ENCODE data around the gene SVBP. TPM values are rescaled to one million over a fixed set of nuclear protein-coding genes. Genes with fewer than 3 reads are reported as not detected.

Gene SVBP
- total and polyA plus RNA-seq, 2 donors (not counting 3 experiments of a cell fraction or from before 2014, with no cell fraction given), result 18.1 to 24.1 TPM

- TF ChIP-seq JUN (IDR thresholded peaks at IDR 0.05; ENCODE audit: borderline replicate concordance, insufficient read depth, insufficient read length, low read depth) (no peak), CTCF (IDR thresholded peaks at IDR 0.05; ENCODE audit: extremely low read depth in 1 of 2, insufficient read depth in 1 of 2, low read depth in 1 of 2, low read length in 2 of 2) (no peak), POLR2A (IDR thresholded peaks at IDR 0.05; ENCODE audit: low read depth, low read length) (peak; percentile 92), MAX (IDR thresholded peaks at IDR 0.05; ENCODE audit: insufficient read depth, insufficient read length) (no peak), POLR2AphosphoS5 (IDR thresholded peaks at IDR 0.05; ENCODE audit: insufficient read depth, low read depth, low read length) (peak; percentile 87), EZH2 (IDR thresholded peaks at IDR 0.05; ENCODE audit: borderline replicate concordance, low read depth, low read length, severe bottlenecking) (no peak)
- Histone ChIP-seq H2AFZ (ENCODE audit: low read depth, low read length) (peak within 1 kb of the TSS; percentile 83), H3K9ac (replicated peaks; ENCODE audit: extremely low read depth, insufficient read depth, low read length) (peak within 1 kb of the TSS; percentile 83), H3K4me2 (ENCODE audit: insufficient read depth, low read length) (peak within 1 kb of the TSS; percentile 95), H3K4me1 (ENCODE audit: control insufficient read depth, extremely low read depth, insufficient read depth, low read length) (peaks cover 20% of the 10 kb centered on the region), H3K27me3 (ENCODE audit: control insufficient read depth in 2 of 2, insufficient read depth in 2 of 2, low read length in 2 of 2) (no peaks in the 10 kb centered on the region), H3K36me3 (ENCODE audit: control insufficient read depth in 2 of 2, extremely low read depth in 1 of 2, insufficient read depth in 2 of 2, low read length in 2 of 2) (peaks cover 0 to 3% of the 10 kb centered on the region in 2 experiments), H3K9me3 (replicated peaks; ENCODE audit: control insufficient read depth, insufficient read depth, low read length) (no peaks in the 10 kb centered on the region), H3K79me2 (ENCODE audit: control insufficient read depth, insufficient read depth, low read length) (peaks cover 65% of the 10 kb centered on the region), H3K9me1 (replicated peaks; ENCODE audit: control insufficient read depth, extremely low read depth, insufficient read depth, low read length) (no peaks in the 10 kb centered on the region), H3K27ac (ENCODE audit: insufficient read depth, low read depth, low read length) (peak within 1 kb of the TSS; percentile 62), H3K4me3 (replicated peaks in 1 of 3; ENCODE audit: insufficient read depth in 1 of 3, low read depth in 1 of 3, low read length in 3 of 3) (peak within 1 kb of the TSS; percentile 65 to 91 (median 90)), H4K20me1 (replicated peaks; ENCODE audit: control insufficient read depth, extremely low read depth, insufficient read depth, low read length) (no peaks in the 10 kb centered on the region)
- FAIRE-seq, result peak; percentile 93
- no TSS peak for BruUV-seq (replicated peaks)
- DNase-seq (ENCODE audit: low read depth, low spot score), result peak; percentile 100
- dilution Hi-C loops (cut with MboI; ENCODE audit: extremely low pct_ligation_motif_present, low sequenced_read_pairs) (no loop called here), intact Hi-C loops (cut with micrococcal nuclease) (loop anchor here (1.0 to 5.0 kb wide), 5 partner anchors 50 to 310 kb away; partner anchors contain the start of genes ERMAP, PPCS, PPIH and SVBP)
- ChIA-PET POLR2A (interaction anchor here (0.7 to 1.7 kb wide), 6 partner anchors 11 to 441 kb away, joined by 3 to 6 read pairs (median 4); partner anchors contain the start of genes ERMAP, SVBP and ZNF691), CTCF (interaction anchor here (0.8 to 3.7 kb wide), 22 partner anchors 7 to 620 kb away, joined by 3 to 32 read pairs (median 6); partner anchors contain the start of genes ERMAP, TMEM269, YBX1 and ZNF691)
These were observed 50.3 kb downstream of the SVBP start, which contains the start of the genes C1orf50 and P3H1 for GRCh38 chr1:42766741-42767509. TSS of gene C1orf50 (plus strand) at chr1:42767249. CDS start at chr1:42767312, 63 bp downstream. TSS of gene P3H1 (minus strand) at chr1:42767028. CDS start at chr1:42766971, 57 bp downstream.
